T-cell (primary cell): Measurements from ENCODE around the gene NXPH4. TPM values are rescaled to one million over a fixed set of nuclear protein-coding genes. Genes with fewer than 3 reads are reported as not detected.

Source experiments
- ATAC-seq, 4 experiments: fragments of 200-7000 bp in 3 of 4; fragments of 150-1000 bp in 1 of 4; cut with Tn5 transposase; replicated peaks in 1 of 4; 1 replicate in 3 of 4; 2 replicates in 1 of 4; pipeline ENCODE4 v1.10.0; 2021; ENCODE audit warnings: moderate library complexity in 3 of 4, mild to moderate bottlenecking in 2 of 4, moderate number of reproducible peaks in 1 of 4
- CTCF ChIA-PET, 2 donors: fragments of 300-600 bp; sonication (Branson Sonifier 250); formaldehyde crosslinking; loops; one replicate each; lab custom pipeline; 2022; ENCODE audit warnings: antibody characterized with exemption in 2 of 2; lab: Charles Lee
- POLR2A ChIA-PET, 2 donors: fragments of 300-600 bp; sonication (Branson Sonifier 250); formaldehyde crosslinking; loops; one replicate each; lab custom pipeline; 2022; ENCODE audit warnings: antibody characterized with exemption in 2 of 2; lab: Charles Lee
- DNase-seq, 35 experiments: peaks; one replicate each; pipeline versions ENCODE4 v3.0.0 to v3.0.0-alpha.2; 2013 to 2023
- H3K27ac ChIP-seq: one replicate; pipeline ENCODE4 v1.5.1; 2013; ENCODE audit warnings: low read length
- H3K27me3 ChIP-seq, 2 experiments: replicated peaks in 1 of 2; 1 replicate in 1 of 2; 2 replicates in 1 of 2; pipeline versions ENCODE4 v1.6.1 to v1.7.0; 2013; ENCODE audit warnings: low read length in 1 of 2, mixed read lengths in 1 of 2; ENCODE audit not compliant: control insufficient read depth in 2 of 2, insufficient read depth in 2 of 2; ENCODE audit errors: extremely low read depth in 1 of 2
- H3K36me3 ChIP-seq, 2 donors: 1 replicate in 1 of 2; 2 replicates in 1 of 2; pipeline versions ENCODE4 v1.6.1 to v1.7.0; 2013; ENCODE audit warnings: low read length in 1 of 2; ENCODE audit not compliant: control insufficient read depth in 2 of 2, insufficient read depth in 1 of 2; ENCODE audit errors: extremely low read depth in 1 of 2
- H3K4me1 ChIP-seq, 2 experiments: 1 replicate in 1 of 2; 2 replicates in 1 of 2; pipeline versions ENCODE4 v1.6.1 to v1.7.0; 2013; ENCODE audit warnings: low read length in 2 of 2, mixed read lengths in 1 of 2; ENCODE audit not compliant: insufficient read depth in 2 of 2, control insufficient read depth in 1 of 2; ENCODE audit errors: extremely low read depth in 1 of 2
- H3K4me3 ChIP-seq, 2 donors: 1 replicate in 1 of 2; 2 replicates in 1 of 2; pipeline versions ENCODE4 v1.5.1 to v1.7.0; 2013; ENCODE audit warnings: mild to moderate bottlenecking in 2 of 2, low read length in 1 of 2, moderate library complexity in 1 of 2; ENCODE audit not compliant: control insufficient read depth in 1 of 2; ENCODE audit errors: extremely low read depth in 1 of 2
- H3K9me3 ChIP-seq: 2 replicates; pipeline ENCODE4 v1.7.0; 2013
- H3K27ac Mint-ChIP-seq, 2 donors: one replicate each; pipeline ENCODE4 v1.8.0; 2020 to 2021; ENCODE audit warnings: mild to moderate bottlenecking in 2 of 2, mixed read lengths in 2 of 2
- H3K27me3 Mint-ChIP-seq, 2 donors: one replicate each; pipeline ENCODE4 v1.8.0; 2021 to 2022; ENCODE audit warnings: mixed read lengths in 2 of 2
- H3K36me3 Mint-ChIP-seq: one replicate; pipeline ENCODE4 v1.8.0; 2021; ENCODE audit warnings: mixed read lengths
- H3K4me1 Mint-ChIP-seq, 3 donors: one replicate each; pipeline ENCODE4 v1.8.0; 2020 to 2022; ENCODE audit warnings: mixed read lengths in 3 of 3, mild to moderate bottlenecking in 1 of 3
- H3K4me3 Mint-ChIP-seq, 3 donors: one replicate each; pipeline ENCODE4 v1.8.0; 2020 to 2022; ENCODE audit warnings: mild to moderate bottlenecking in 3 of 3, mixed read lengths in 3 of 3, moderate library complexity in 3 of 3
- H3K9me3 Mint-ChIP-seq, 3 donors: one replicate each; pipeline ENCODE4 v1.8.0; 2020 to 2022; ENCODE audit warnings: mixed read lengths in 3 of 3
- WGBS: methylation state at CpG from one replicate; pipeline ENCODE4 v1.1.5; 2013; ENCODE audit warnings: missing lambda C conversion rate; ENCODE audit not compliant: insufficient coverage; 5-methylcytosine and 5-hydroxymethylcytosine counted together
- total RNA-seq, 35 experiments: library from RNA in 6 of 35; stranded (reverse) in 6 of 35; fragments of 120-200 nt in 1 of 35; gene quantifications; one replicate each; pipeline versions ENCODE4 v1.2.1 to v1.2.4 and lab custom pipeline; 2013 to 2026

The NXPH4 gene
- total RNA-seq, 5 donors from 2014 or later (not counting 1 experiment from before 2014, with no cell fraction given) = 0.49 to 4.5 (median 1.0) TPM; not detected in 1

DNA sequence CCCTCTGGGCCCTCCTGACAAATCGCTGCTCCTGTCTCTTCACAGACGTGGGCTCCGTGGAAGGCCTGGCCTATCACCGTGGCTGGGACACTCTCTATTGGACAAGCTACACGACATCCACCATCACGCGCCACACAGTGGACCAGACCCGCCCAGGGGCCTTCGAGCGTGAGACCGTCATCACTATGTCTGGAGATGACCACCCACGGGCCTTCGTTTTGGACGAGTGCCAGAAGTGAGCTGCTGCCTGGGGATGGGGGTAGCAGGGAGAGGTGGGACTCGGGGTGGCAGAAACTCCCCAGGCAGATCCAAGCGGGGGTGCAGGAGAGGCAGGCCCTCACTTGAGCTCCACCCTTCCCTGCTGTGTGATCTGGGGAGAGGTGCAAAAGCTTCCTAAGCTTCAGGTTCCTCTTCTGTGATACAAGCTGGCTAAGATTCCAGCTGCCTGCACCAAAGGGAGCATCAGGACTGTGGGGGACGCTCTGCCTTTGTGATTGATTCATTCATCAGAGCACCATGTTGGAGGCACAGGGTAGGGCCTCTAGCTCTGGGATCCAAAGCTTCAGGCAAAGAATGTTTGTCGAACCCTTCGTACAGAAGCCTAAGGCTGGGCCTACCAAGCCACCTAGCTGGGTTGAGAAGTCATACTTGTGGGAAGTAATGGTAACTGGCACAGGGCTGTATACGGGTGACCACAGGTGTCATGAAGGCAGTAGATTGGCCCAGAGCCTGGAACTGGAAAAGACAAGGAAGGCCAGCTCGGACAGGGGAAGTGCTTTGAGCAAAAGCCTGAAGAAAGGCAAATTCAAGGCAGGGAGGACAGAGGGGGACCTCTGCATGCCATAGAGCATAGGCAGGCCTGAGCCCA lies 29.1 kb upstream of the NXPH4 start:
- ChIA-PET CTCF (interaction anchor here in 1 of 2 donors (1.9 kb wide), 1 partner anchor 63 kb away, joined by 6 read pairs; no protein-coding TSS in a partner anchor), POLR2A (no interaction called here)
- Histone ChIP-seq H3K9me3 (no peaks in the 10 kb centered on the region), H3K27me3 (peaks cover 0 to 3% of the 10 kb centered on the region in 2 experiments), H3K36me3 (no peaks in the 10 kb centered on the region), H3K4me1 (peaks cover 0 to 6% of the 10 kb centered on the region in 2 experiments), H3K27ac (no peak overlapping the region), H3K4me3 (no peak overlapping the region)
- no peak for ATAC-seq
- no peaks in the 10 kb centered on the region for H3K36me3 Mint-ChIP-seq
- DNase-seq = no peak
- H3K9me3 Mint-ChIP-seq = no peaks in the 10 kb centered on the region
- H3K4me1 Mint-ChIP-seq = peaks cover 0 to 4% (median 2%) of the 10 kb centered on the region in 3 donors
- H3K4me3 Mint-ChIP-seq = no peak overlapping the region
- WGBS = 80% methylated on average over 17 of the region's 21 CpGs
- no peaks in the 10 kb centered on the region for H3K27me3 Mint-ChIP-seq
- no peak overlapping the region for H3K27ac Mint-ChIP-seq

DNA sequence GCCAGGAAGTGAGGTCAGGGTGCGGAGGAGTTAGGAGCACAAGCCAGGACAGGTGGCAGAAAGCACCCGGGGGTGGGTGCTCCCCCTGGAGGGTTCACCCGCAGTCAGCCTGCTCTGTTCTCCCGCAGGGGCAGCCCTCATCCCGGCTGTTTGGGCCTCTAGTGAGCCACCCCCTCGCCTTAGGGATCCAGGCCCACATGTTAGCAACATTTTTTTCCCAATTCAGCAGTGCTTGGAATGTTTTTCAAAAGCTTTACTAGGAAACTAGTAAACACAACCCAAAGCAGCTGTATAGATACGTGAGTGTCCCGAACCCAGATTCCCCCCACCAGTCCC lies 28.5 kb upstream of the NXPH4 start:
- ChIA-PET CTCF (interaction anchor here in 1 of 2 donors (0.6 to 1.9 kb wide), 2 partner anchors 64 to 115 kb away, joined by 4 to 6 read pairs; no protein-coding TSS in a partner anchor), POLR2A (no interaction called here)
- peaks cover 0 to 3% of the 10 kb centered on the region in 2 experiments for H3K4me1 ChIP-seq
- Mint-ChIP-seq H3K27me3 (no peaks in the 10 kb centered on the region), H3K27ac (no peak overlapping the region), H3K36me3 (no peaks in the 10 kb centered on the region), H3K9me3 (no peaks in the 10 kb centered on the region), H3K4me3 (no peak overlapping the region), H3K4me1 (peaks cover 0 to under 1% (median 0%) of the 10 kb centered on the region in 3 donors)
- ATAC-seq (no peak), DNase-seq (no peak)
- H3K4me3 ChIP-seq = no peak overlapping the region
- H3K36me3 ChIP-seq = no peaks in the 10 kb centered on the region
- H3K27ac ChIP-seq = no peak overlapping the region
- WGBS = 82% methylated on average over 6 of the region's 8 CpGs
- H3K9me3 ChIP-seq = no peaks in the 10 kb centered on the region
- peaks cover 0 to 3% of the 10 kb centered on the region in 2 experiments for H3K27me3 ChIP-seq

DNA sequence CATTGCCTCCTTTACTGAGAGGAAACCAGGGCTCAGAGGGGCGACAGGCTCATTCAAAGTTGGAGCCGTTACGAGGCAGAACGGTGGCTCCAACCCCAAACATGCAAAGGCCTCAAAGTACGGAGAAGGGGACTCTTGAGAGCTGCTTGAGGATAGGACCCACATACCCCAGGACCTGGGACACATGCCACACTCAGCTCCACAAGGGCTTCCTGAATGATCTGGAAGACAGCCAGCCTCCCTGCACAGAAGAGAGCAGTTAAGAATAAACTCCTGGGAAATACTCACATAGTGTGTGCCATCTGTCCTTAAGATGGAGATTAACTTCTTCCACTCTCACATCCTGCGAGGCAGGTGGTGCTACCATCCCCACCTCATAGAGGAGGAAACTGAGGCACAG lies 26.6 kb upstream of the NXPH4 start:
- POLR2A ChIA-PET = no interaction called here
- no peak overlapping the region for H3K4me3 Mint-ChIP-seq
- DNase-seq (no peak), ATAC-seq (no peak)
- no peaks in the 10 kb centered on the region for H3K27me3 Mint-ChIP-seq
- H3K9me3 Mint-ChIP-seq = no peaks in the 10 kb centered on the region
- 85% methylated on average over 4 of the region's 6 CpGs for WGBS
- H3K4me3 ChIP-seq = no peak overlapping the region
- no peaks in the 10 kb centered on the region for H3K36me3 ChIP-seq
- H3K27me3 ChIP-seq = no peaks in the 10 kb centered on the region
- no peaks in the 10 kb centered on the region for H3K4me1 ChIP-seq
- H3K9me3 ChIP-seq = no peaks in the 10 kb centered on the region
- H3K27ac Mint-ChIP-seq = no peak overlapping the region
- H3K36me3 Mint-ChIP-seq = no peaks in the 10 kb centered on the region
- no peak overlapping the region for H3K27ac ChIP-seq
- H3K4me1 Mint-ChIP-seq = no peaks in the 10 kb centered on the region
- CTCF ChIA-PET = no interaction called here

DNA sequence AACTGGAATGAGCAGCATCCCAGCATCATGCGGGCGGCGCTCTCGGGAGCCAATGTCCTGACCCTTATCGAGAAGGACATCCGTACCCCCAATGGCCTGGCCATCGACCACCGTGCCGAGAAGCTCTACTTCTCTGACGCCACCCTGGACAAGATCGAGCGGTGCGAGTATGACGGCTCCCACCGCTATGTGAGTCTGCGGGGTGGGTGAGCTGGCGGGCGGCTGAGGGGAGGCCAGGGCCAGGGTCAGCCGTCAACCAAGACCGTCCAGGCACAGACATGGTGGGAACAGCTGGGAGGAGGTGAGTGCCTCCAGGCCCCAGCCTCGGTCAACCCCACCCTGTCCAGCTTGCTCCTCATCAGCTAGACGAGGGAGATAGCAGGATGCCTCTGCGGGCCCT lies 25.8 kb upstream of the NXPH4 start:
- H3K27me3 ChIP-seq = no peaks in the 10 kb centered on the region

GRCh38 chr12:57191410-57191809 lies 25.2 kb upstream of the NXPH4 start:
- Mint-ChIP-seq H3K4me3 (no peak overlapping the region), H3K4me1 (no peaks in the 10 kb centered on the region), H3K9me3 (no peaks in the 10 kb centered on the region), H3K27me3 (no peaks in the 10 kb centered on the region), H3K36me3 (peaks cover 3% of the 10 kb centered on the region), H3K27ac (no peak overlapping the region)
- no peak for DNase-seq
- H3K27me3 ChIP-seq = no peaks in the 10 kb centered on the region
- no peak overlapping the region for H3K4me3 ChIP-seq
- no peaks in the 10 kb centered on the region for H3K36me3 ChIP-seq
- ATAC-seq = no peak
- H3K4me1 ChIP-seq = no peaks in the 10 kb centered on the region
- ChIA-PET CTCF (no interaction called here), POLR2A (no interaction called here)
- no peaks in the 10 kb centered on the region for H3K9me3 ChIP-seq
- 91% methylated on average over 11 of the region's 11 CpGs for WGBS
- H3K27ac ChIP-seq = no peak overlapping the region

More for the DNA sequence above, 25.8 kb upstream of the NXPH4 start:
- ATAC-seq = no peak
- Histone ChIP-seq H3K9me3 (no peaks in the 10 kb centered on the region), H3K27ac (no peak overlapping the region), H3K36me3 (no peaks in the 10 kb centered on the region), H3K4me1 (no peaks in the 10 kb centered on the region), H3K4me3 (no peak overlapping the region)
- WGBS = 96% methylated on average over 22 of the region's 23 CpGs
- DNase-seq = no peak
- no peak overlapping the region for H3K27ac Mint-ChIP-seq
- H3K4me3 Mint-ChIP-seq = no peak overlapping the region
- POLR2A ChIA-PET = no interaction called here
- no peaks in the 10 kb centered on the region for H3K9me3 Mint-ChIP-seq
- no peaks in the 10 kb centered on the region for H3K27me3 Mint-ChIP-seq
- CTCF ChIA-PET = interaction anchor here in 1 of 2 donors (0.5 kb wide), 1 partner anchor 19 kb away, joined by 7 read pairs; no protein-coding TSS in a partner anchor
- no peaks in the 10 kb centered on the region for H3K36me3 Mint-ChIP-seq
- no peaks in the 10 kb centered on the region for H3K4me1 Mint-ChIP-seq

- Mint-ChIP-seq H3K4me3 (no peak overlapping the region), H3K36me3 (peaks cover 4% of the 10 kb centered on the region), H3K9me3 (no peaks in the 10 kb centered on the region), H3K4me1 (no peaks in the 10 kb centered on the region), H3K27me3 (no peaks in the 10 kb centered on the region), H3K27ac (no peak overlapping the region)
- H3K27ac ChIP-seq = no peak overlapping the region
- H3K4me1 ChIP-seq = no peaks in the 10 kb centered on the region
- DNase-seq (no peak), ATAC-seq (no peak)
- POLR2A ChIA-PET = interaction anchor here in 1 of 2 donors (0.7 kb wide), 1 partner anchor 45 kb away, joined by 3 read pairs; no protein-coding TSS in a partner anchor
- 95% methylated on average over 13 of the region's 16 CpGs for WGBS
- no peaks in the 10 kb centered on the region for H3K9me3 ChIP-seq
- H3K4me3 ChIP-seq = no peak overlapping the region
- no peaks in the 10 kb centered on the region for H3K27me3 ChIP-seq
- CTCF ChIA-PET = no interaction called here
- no peaks in the 10 kb centered on the region for H3K36me3 ChIP-seq
These were observed 23.7 kb upstream of the NXPH4 start for GRCh38 chr12:57192920-57193319.
